GM12878 (cell line): Measurements from ENCODE around the gene DGLUCY. TPM values are rescaled to one million over a fixed set of nuclear protein-coding genes. Genes with fewer than 3 reads are reported as not detected.
A peak's percentile ranks its signal among the peaks of the same experiment; 100 is the strongest.

Experiments
- ATAC-seq: fragments of 200-7000 bp; cut with Tn5 transposase; 3 replicates; pipeline ENCODE4 v1.9.1; 2020; ENCODE audit warnings: mild to moderate bottlenecking, moderate library complexity
- BruUV-seq: library from RNA; stranded (reverse); fragments of 400-500 nt; replicated peaks from 2 replicates; lab custom pipeline; 2021; lab: Mats Ljungman, UMichigan
- CTCF ChIA-PET: fragments of 300-600 bp; sonication (Branson Sonifier 250); formaldehyde crosslinking; extraction: SDS; loops from one replicate; lab custom pipeline; 2021; ENCODE audit warnings: inconsistent platforms; lab: Yijun Ruan, JAX
- POLR2A ChIA-PET: fragments of 350-600 bp; formaldehyde crosslinking; extraction: SDS; loops from one replicate; lab custom pipeline; 2021; ENCODE audit warnings: inconsistent platforms; lab: Charles Lee
- RAD21 ChIA-PET: fragments of 300-600 bp; sonication (Branson Sonifier 250); formaldehyde crosslinking; loops from one replicate; lab custom pipeline; 2023; ENCODE audit warnings: antibody characterized with exemption; ENCODE audit not compliant: unreplicated experiment; lab: Charles Lee
- SMC1A ChIA-PET: fragments of 300-600 bp; sonication (Branson Sonifier 250); formaldehyde crosslinking; loops from one replicate; lab custom pipeline; 2023; ENCODE audit not compliant: unreplicated experiment, uncharacterized antibody; lab: Charles Lee
- DNase-seq: peaks from one replicate; pipeline ENCODE4 v3.0.0-alpha.2; 2011; ENCODE audit warnings: low read depth, low spot score
- FAIRE-seq: peaks from 3 replicates; lab custom pipeline; 2011; peaks lifted over from hg19 to GRCh38; lab: Jason Lieb, UNC
- H2AFZ ChIP-seq: 2 replicates; pipeline ENCODE4 v1.6.0; 2011; ENCODE audit warnings: low read depth, low read length, control low read depth; ENCODE audit not compliant: control insufficient read depth
- H3K27ac ChIP-seq: 2 replicates; pipeline ENCODE4 v1.5.1; 2011; ENCODE audit warnings: control low read depth; ENCODE audit not compliant: control insufficient read depth, insufficient read depth
- H3K27me3 ChIP-seq, 2 experiments: replicated peaks in 1 of 2; 2 replicates each; pipeline versions ENCODE4 v1.6.0 to v1.6.1; 2011; ENCODE audit warnings: low read length in 1 of 2; ENCODE audit not compliant: control insufficient read depth in 2 of 2, insufficient read depth in 2 of 2
- H3K36me3 ChIP-seq, 2 experiments: 2 replicates each; pipeline ENCODE4 v1.5.1; 2011; ENCODE audit warnings: low read length in 1 of 2; ENCODE audit not compliant: control insufficient read depth in 2 of 2, insufficient read depth in 2 of 2
- H3K4me1 ChIP-seq: 2 replicates; pipeline ENCODE4 v1.6.1; 2011; ENCODE audit warnings: mild to moderate bottlenecking, low read length, moderate library complexity, mixed read lengths; ENCODE audit not compliant: control insufficient read depth, insufficient read depth
- H3K4me2 ChIP-seq: 2 replicates; pipeline ENCODE4 v1.6.0; 2011; ENCODE audit warnings: control low read depth; ENCODE audit not compliant: control insufficient read depth, insufficient read depth
- H3K4me3 ChIP-seq: fragments of 200-600 bp; sonication (generic); 2 replicates; pipeline ENCODE4 v1.5.1; 2016
- H3K79me2 ChIP-seq: 2 replicates; pipeline ENCODE4 v1.6.0; 2011; ENCODE audit warnings: low read length; ENCODE audit not compliant: control insufficient read depth, insufficient read depth
- H3K9ac ChIP-seq: 2 replicates; pipeline ENCODE4 v1.8.0; 2011; ENCODE audit warnings: low read length, control low read depth, mixed read lengths; ENCODE audit not compliant: control insufficient read depth, insufficient read depth
- H3K9me3 ChIP-seq: replicated peaks from 3 replicates; pipeline ENCODE4 v1.5.1; 2011; ENCODE audit warnings: mild to moderate bottlenecking, low read length; ENCODE audit not compliant: control insufficient read depth, insufficient read depth
- H4K20me1 ChIP-seq: 2 replicates; pipeline ENCODE4 v1.6.0; 2011; ENCODE audit not compliant: control insufficient read depth, insufficient read depth
- FOS ChIP-seq: IDR thresholded peaks from 3 replicates; pipeline ENCODE4 v1.6.1; 2011; ENCODE audit warnings: borderline replicate concordance; ENCODE audit not compliant: insufficient read length; ENCODE audit errors: extremely low read depth
- IRF3 ChIP-seq: fragments of 450-650 bp; IDR thresholded peaks from 2 replicates; pipeline ENCODE4 v1.6.1; 2014; ENCODE audit warnings: mild to moderate bottlenecking
- LARP7 ChIP-seq: fragments of 450-650 bp; IDR thresholded peaks from 2 replicates; pipeline ENCODE4 v1.6.1; 2017; ENCODE audit warnings: mild to moderate bottlenecking
- POU2F2 ChIP-seq: IDR thresholded peaks from 3 replicates; pipeline ENCODE4 v1.6.1; 2011; ENCODE audit warnings: low read depth, mild to moderate bottlenecking, low read length, borderline replicate concordance
- RUNX3 ChIP-seq: IDR thresholded peaks from 2 replicates; pipeline ENCODE4 v1.6.1; 2012; ENCODE audit warnings: low read length, inconsistent platforms
- SKIL ChIP-seq: fragments of 450-650 bp; IDR thresholded peaks from 2 replicates; pipeline ENCODE4 v1.6.1; 2017; ENCODE audit warnings: mild to moderate bottlenecking, low read depth, inconsistent platforms; ENCODE audit not compliant: poor library complexity, severe bottlenecking
- SPI1 ChIP-seq: IDR thresholded peaks from 2 replicates; pipeline ENCODE4 v1.6.1; 2011; ENCODE audit warnings: low read depth, mild to moderate bottlenecking, low read length, moderate library complexity, borderline replicate concordance; ENCODE audit not compliant: insufficient read depth
- SRF ChIP-seq, 2 experiments: IDR thresholded peaks; 2 replicates each; pipeline ENCODE4 v1.6.1; 2011; ENCODE audit warnings: low read depth in 2 of 2, low read length in 2 of 2, mild to moderate bottlenecking in 1 of 2, moderate library complexity in 1 of 2
- YY1 ChIP-seq: IDR thresholded peaks from 2 replicates; pipeline ENCODE4 v1.6.1; 2011; ENCODE audit warnings: low read depth, mild to moderate bottlenecking, low read length
- ZNF592 ChIP-seq: fragments of 450-650 bp; IDR thresholded peaks from 2 replicates; pipeline ENCODE4 v1.6.1; 2017; ENCODE audit warnings: mild to moderate bottlenecking, moderate library complexity
- ZNF687 ChIP-seq: fragments of 450-650 bp; IDR thresholded peaks from 2 replicates; pipeline ENCODE4 v1.6.1; 2017; ENCODE audit warnings: mild to moderate bottlenecking, moderate library complexity
- WGBS: methylation state at CpG from one replicate; pipeline ENCODE4 v1.1.6; 2016; ENCODE audit warnings: low lambda C conversion rate; ENCODE audit not compliant: insufficient replicate concordance, insufficient coverage; ENCODE audit errors: missing lambda C conversion rate; 5-methylcytosine and 5-hydroxymethylcytosine counted together
- in situ Hi-C: fragments of 300-500 bp; cut with MboI; formaldehyde crosslinking; loops from 9 replicates; pipeline ENCODE4 v1.14.3; 2018; ENCODE audit warnings: mixed read lengths
- intact Hi-C: fragments of 100-400 bp; cut with micrococcal nuclease; formaldehyde crosslinking; loops from one replicate; pipeline ENCODE4 v1.14.2; 2022; ENCODE audit not compliant: unreplicated experiment
- polyA plus RNA-seq, 11 experiments: library from polyadenylated mRNA; depleted of rRNA in 4 of 11; unstranded in 6 of 11; stranded (reverse) in 5 of 11; fragments of >200 nt; fragmentation: Nextera tagmentation in 4 of 11; fragmentation: Illumina TruSeq in 1 of 11; extraction: Ambion mirVana in 4 of 11; extraction: Trizol in 1 of 11; gene quantifications; 1 replicate in 1 of 11; 2 replicates in 10 of 11; pipeline versions ENCODE4 v1.2.1 to v1.2.3, GENCODE V29; 2011 to 2016; ENCODE audit warnings: inconsistent platforms in 2 of 11, missing spikeins in 2 of 11, low read depth in 1 of 11
- total RNA-seq, 4 experiments: library from RNA; depleted of rRNA in 3 of 4; stranded (reverse); fragments of >200 nt in 3 of 4; fragmentation: Illumina TruSeq in 1 of 4; extraction: Trizol in 1 of 4; gene quantifications; 2 replicates each; pipeline versions ENCODE4 v1.2.1 to v1.2.3, GENCODE V29; 2013 to 2021

DGLUCY gene
- total and polyA plus RNA-seq, 10 of the 15 experiments (the other 5 are each of a cell fraction or from before 2014, with no cell fraction given): 15.0 to 70.3 (median 55.1) TPM

GRCh38 chr14:91242635-91243034 is 128.8 kb downstream of the DGLUCY start:
- Histone ChIP-seq H3K27ac (peak overlapping the region; percentile 86), H3K27me3 (no peaks in the 10 kb centered on the region), H3K9ac (peak overlapping the region; percentile 55), H2AFZ (no peak overlapping the region), H3K9me3 (no peaks in the 10 kb centered on the region), H3K79me2 (peaks cover 17% of the 10 kb centered on the region), H3K36me3 (no peaks in the 10 kb centered on the region; a peak in 1 of 4 replicates), H3K4me1 (peaks cover 39% of the 10 kb centered on the region), H3K4me3 (peak overlapping the region; percentile 62), H4K20me1 (no peaks in the 10 kb centered on the region), H3K4me2 (peak overlapping the region; percentile 83)
- CTCF ChIA-PET: interaction anchor here (0.6 to 6.5 kb wide), 6 partner anchors 10 to 68 kb away, joined by 3 to 59 read pairs (median 10); no protein-coding TSS in a partner anchor
- SMC1A ChIA-PET: interaction anchor here (0.5 to 9.8 kb wide), 15 partner anchors 10 to 184 kb away, joined by 3 to 142 read pairs (median 4); partner anchors contain the start of gene DGLUCY
- DNase-seq (no peak), ATAC-seq (peak; percentile 2), FAIRE-seq (no peak)
- TSS peak; percentile 65 for BruUV-seq
- POLR2A ChIA-PET: interaction anchor here (0.8 to 5.9 kb wide), 5 partner anchors 8 to 173 kb away, joined by 3 to 108 read pairs (median 5); no protein-coding TSS in a partner anchor
- intact Hi-C loops: loop anchor here (1.0 to 5.0 kb wide), 2 partner anchors 14 to 175 kb away; partner anchors contain the start of gene CCDC88C
- RAD21 ChIA-PET: interaction anchor here (0.6 to 5.2 kb wide), 11 partner anchors 9 to 337 kb away, joined by 3 to 90 read pairs (median 5); no protein-coding TSS in a partner anchor
- in situ Hi-C loops: no loop called here
- WGBS: 3% methylated on average over 4 of the region's 4 CpGs
- TF ChIP-seq IRF3 (no peak), POU2F2 (no peak), FOS (no peak), SKIL (no peak), YY1 (no peak), SRF (IDR thresholded peaks at IDR 0.05; ENCODE audit: low read depth in 2 of 2, low read length in 2 of 2) (no peak), RUNX3 (no peak), ZNF687 (no peak), LARP7 (no peak), ZNF592 (no peak), SPI1 (no peak)
